Measurements from ENCODE around the gene DOK1. TPM values are rescaled to one million over a fixed set of nuclear protein-coding genes. Genes with fewer than 3 reads are reported as not detected.

The DOK1 gene
- total RNA-seq = 3.8 TPM

DNA sequence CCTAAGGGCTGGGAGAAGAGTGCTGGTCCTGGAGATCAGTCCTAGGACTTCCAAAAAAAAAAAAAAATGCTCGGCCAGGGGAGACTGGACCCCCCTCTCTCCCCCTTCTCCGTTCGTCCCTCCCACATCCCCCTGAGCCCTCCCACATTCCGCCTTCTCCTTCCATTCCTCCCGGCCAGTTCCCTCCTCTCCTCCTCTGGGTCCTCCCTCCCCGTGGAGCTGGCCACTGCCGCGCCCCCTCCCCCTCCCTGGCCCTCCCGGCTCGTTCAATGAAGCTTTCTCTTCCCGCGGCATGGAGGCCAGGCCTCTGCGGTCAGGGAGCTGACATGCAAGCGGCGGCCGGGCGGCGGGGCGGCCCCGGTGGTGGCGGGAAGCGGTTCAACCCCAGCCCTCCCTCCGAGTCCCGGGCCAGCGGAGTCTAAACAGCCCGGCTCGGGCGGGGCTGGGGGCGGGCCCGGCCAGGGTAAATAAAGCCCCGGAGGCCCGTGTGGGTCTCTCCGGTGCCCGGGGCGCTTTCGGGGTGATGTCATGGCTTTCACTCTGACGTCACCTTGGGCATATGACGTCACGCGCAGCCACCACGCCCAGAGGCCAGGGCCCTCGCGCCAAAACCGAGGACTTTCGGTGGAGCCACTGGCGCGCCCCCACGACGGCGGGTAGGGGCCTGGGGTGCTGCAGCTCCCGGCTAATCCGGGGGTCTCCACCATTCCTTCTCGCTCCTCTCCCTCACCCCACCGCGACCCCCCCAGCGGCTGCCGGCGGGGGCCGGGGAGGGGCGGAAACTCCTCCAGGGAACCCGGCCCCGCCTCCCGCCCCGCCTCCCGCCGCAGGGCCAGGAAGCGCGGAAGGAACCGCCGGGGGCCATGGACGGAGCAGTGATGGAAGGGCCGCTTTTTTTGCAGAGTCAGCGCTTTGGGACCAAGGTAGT is at the start of gene DOK1, which contains the start of gene LOXL3:
DOK1 (plus strand) TSS at position 829 of the 928 bp plus-strand sequence; CDS start at position 864, 35 bp downstream.
LOXL3 (minus strand) TSS at position 51 of the 928 bp plus-strand sequence. CDS start 1,308 bp downstream, outside the sequence.

GRCh38 chr2:74507145-74507925 is 47.2 kb upstream of the DOK1 start, which contains the start of gene PCGF1:
PCGF1 (minus strand) TSS chr2:74507695; CDS start chr2:74507668, 27 bp downstream.

DNA sequence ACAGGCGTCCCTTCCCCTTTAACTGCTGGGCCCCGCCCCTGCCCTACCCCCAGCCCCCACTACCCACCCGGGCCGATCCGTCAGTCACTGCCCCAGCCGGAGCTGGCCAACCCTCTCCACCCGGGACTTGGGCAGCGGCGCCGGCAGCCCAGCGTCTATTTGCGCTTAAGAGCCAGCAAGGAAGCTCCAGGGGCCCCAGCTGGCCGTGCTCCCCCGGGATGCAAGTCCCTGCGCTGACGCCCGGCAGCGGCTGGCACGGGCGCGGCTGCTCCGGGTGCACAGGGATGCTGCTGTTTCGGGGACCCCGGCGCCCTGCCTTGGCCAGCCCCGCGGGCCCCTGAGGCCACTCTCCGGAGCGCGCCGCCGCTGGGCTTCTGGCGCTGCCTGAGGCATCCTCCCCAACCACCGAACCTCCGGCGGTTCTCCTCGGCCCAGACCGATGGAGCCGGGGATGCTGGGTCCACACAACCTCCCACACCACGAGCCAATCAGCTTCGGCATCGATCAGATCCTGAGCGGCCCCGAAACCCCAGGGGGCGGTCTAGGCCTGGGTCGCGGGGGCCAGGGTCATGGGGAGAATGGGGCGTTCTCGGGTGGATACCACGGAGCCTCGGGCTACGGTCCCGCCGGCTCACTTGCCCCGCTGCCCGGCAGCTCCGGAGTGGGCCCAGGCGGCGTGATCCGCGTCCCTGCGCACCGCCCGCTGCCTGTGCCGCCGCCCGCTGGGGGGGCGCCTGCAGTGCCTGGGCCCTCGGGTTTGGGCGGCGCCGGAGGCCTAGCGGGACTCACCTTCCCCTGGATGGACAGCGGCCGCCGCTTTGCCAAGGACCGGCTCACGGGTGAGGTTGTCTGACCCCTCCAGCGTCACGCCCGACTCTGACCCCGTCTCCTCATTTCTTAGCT is 39.9 kb upstream of the DOK1 start, which contains the start of gene TLX2:
TLX2 (plus strand) TSS at position 83 of the 903 bp plus-strand sequence; CDS start at position 440, 357 bp downstream.

DNA sequence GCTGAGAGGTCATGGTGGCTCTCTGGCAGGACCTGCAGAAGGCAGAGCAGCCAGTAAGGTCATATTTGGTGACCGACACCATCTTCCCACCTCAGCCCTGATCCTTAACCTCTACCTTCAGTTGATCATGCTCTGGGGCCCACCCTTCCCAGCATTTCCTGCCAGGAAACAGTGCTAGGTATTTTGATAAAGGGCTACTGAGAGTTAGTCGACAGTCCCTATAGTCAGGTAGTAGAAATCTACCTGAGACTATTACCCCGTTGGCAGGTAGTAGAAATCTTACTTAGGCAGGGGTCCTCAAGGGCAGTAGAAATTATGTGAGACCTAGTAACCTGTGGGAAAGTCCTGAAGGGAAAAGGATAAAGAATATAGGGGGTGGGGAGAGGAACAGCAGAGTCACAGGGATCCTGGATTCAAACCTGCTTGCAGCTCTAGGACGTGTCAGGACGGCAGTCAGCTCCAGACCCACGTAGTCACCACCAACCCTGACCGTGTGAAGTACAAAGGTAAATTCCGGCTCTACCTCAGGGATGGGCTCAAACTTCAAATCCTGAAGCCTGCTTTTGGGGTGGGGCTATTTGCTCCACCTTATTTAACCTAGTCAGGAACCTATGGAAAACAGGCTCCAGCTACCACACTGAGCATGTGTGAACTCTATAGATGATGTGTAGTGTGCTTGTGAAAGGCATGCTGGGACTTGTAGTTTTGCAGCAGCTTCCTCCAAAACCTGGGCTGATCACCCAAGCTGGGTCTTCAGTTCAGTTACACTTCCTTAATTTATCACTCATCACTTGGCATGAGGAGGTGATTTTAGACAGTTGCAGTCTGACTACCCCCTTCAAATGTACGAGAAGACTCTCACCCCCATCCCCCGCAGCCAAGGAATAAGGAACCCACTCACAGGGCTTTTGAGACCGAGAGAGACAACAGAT is 28.5 kb upstream of the DOK1 start, which contains the start of gene DQX1:
DQX1 (minus strand) TSS at position 515 of the 932 bp plus-strand sequence; CDS start at position 13, 502 bp downstream.

DNA sequence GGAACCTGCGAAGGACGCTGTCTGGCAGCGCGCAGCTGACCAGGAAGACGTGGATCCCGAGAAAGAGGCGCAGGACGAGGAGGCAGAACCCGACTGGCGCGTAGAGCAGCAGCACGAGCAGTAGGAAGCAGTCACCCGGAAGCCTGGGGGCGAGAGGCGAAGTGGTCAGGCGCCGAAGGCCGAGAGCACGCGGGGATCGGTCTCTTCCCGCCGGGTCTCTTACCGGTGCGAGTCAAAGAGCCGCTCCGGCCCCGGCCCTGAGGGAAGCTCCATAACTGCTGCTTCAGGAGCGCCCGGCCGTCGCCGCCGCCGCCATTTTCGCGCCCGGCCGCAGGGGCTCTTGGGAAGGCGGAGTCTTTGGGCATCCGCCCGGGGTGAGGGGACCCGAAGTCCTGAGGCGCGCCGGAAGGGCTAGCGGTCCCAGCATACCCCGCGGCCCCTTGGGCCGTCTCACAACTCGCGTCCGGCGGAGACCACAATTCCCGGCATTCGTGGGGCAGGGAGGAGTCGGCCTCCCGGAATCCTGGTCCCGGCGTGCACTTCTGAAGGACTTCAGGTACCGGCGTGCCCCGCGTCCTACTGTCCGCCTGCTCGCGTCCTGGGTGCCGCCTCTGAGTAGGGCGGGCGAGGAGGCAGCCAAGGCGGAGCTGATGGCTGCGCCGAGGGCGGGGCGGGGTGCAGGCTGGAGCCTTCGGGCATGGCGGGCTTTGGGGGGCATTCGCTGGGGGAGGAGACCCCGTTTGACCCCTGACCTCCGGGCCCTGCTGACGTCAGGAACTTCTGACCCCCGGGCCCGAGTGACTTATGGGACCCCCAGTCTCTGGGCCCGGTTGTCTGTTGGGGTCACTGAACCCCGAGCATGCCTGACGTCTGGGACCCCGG is 24.9 kb upstream of the DOK1 start, which contains the start of the genes AUP1 and HTRA2:
AUP1 (minus strand) TSS at position 350 of the 882 bp plus-strand sequence; CDS start at position 273, 77 bp downstream.
HTRA2 (plus strand) TSS at position 577 of the 882 bp plus-strand sequence; CDS start at position 651, 74 bp downstream.

Other genes with a start within 250 kb of the DOK1 start
- gene SLC4A5, start 211.3 kb upstream of the DOK1 start, total RNA-seq = 13.8 TPM
- 142 TPM for gene DCTN1, start 174.4 kb upstream of the DOK1 start, total RNA-seq
- 1.6 TPM for gene C2orf81, start 133.1 kb upstream of the DOK1 start, total RNA-seq
- 38.2 TPM for gene WDR54, start 133.0 kb upstream of the DOK1 start, total RNA-seq
- 5.0 TPM for gene RTKN, start 112.8 kb upstream of the DOK1 start, total RNA-seq
- gene INO80B, start 99.6 kb upstream of the DOK1 start, total RNA-seq = 14.4 TPM
- 25.7 TPM for gene WBP1, start 96.3 kb upstream of the DOK1 start, total RNA-seq
- 26.9 TPM for gene MOGS, start 89.3 kb upstream of the DOK1 start, total RNA-seq
- 17.8 TPM for gene MRPL53, start 82.0 kb upstream of the DOK1 start, total RNA-seq
- 76.4 TPM for gene CCDC142, start 71.7 kb upstream of the DOK1 start, total RNA-seq
- 23.8 TPM for gene TTC31, start 71.6 kb upstream of the DOK1 start, total RNA-seq
- not detected for gene LBX2, start 55.1 kb upstream of the DOK1 start, total RNA-seq
- gene PCGF1, start 47.0 kb upstream of the DOK1 start, total RNA-seq = 6.6 TPM
- not detected for gene TLX2, start 40.3 kb upstream of the DOK1 start, total RNA-seq
- not detected for gene DQX1, start 28.5 kb upstream of the DOK1 start, total RNA-seq
- 51.3 TPM for gene AUP1, start 25.0 kb upstream of the DOK1 start, total RNA-seq
- gene HTRA2, start 24.8 kb upstream of the DOK1 start, total RNA-seq = 53.2 TPM
- gene LOXL3, start 778 bp upstream of the DOK1 start, total RNA-seq = 19.4 TPM
- not detected for gene M1AP, start 93.6 kb downstream of the DOK1 start, total RNA-seq
- 20.7 TPM for gene SEMA4F, start 99.5 kb downstream of the DOK1 start, total RNA-seq